HepG2 (cell line): ENCODE data around the gene FAM83C. TPM values are rescaled to one million over a fixed set of nuclear protein-coding genes. Genes with fewer than 3 reads are reported as not detected.

Experiments
- ETV6 ChIP-seq: sonication (generic); formaldehyde crosslinking; conservative IDR thresholded peaks from 2 replicates; pipeline ENCODE4 v1.4.0; 2020; ENCODE audit warnings: missing genetic modification reagents
- REPIN1 ChIP-seq: sonication (generic); formaldehyde crosslinking; IDR thresholded peaks from 2 replicates; pipeline ENCODE4 v1.8.0; 2022; ENCODE audit warnings: missing genetic modification reagents, low read depth, mild to moderate bottlenecking, borderline replicate concordance
- TMF1 ChIP-seq: sonication (generic); formaldehyde crosslinking; IDR thresholded peaks from 2 replicates; pipeline ENCODE4 v1.8.1; 2022; ENCODE audit warnings: low read depth, missing genetic modification reagents
- ZMYM3 ChIP-seq: sonication (generic); formaldehyde crosslinking; IDR thresholded peaks from 2 replicates; pipeline ENCODE4 v1.5.1; 2020; ENCODE audit warnings: mild to moderate bottlenecking, missing genetic modification reagents
- ZNF235 ChIP-seq: sonication (generic); formaldehyde crosslinking; IDR thresholded peaks from 2 replicates; pipeline ENCODE4 v1.8.1; 2023; ENCODE audit warnings: mild to moderate bottlenecking, missing genetic modification reagents, borderline replicate concordance
- polyA plus RNA-seq, 8 experiments: library from polyadenylated mRNA; depleted of rRNA in 3 of 8; stranded (reverse) in 7 of 8; unstranded in 1 of 8; fragments of >200 nt; fragmentation: Illumina TruSeq in 4 of 8; extraction: Trizol in 4 of 8; gene quantifications; 2 replicates each; pipeline versions ENCODE4 v1.2.1 to v1.2.3, GENCODE V29; 2011 to 2016; ENCODE audit warnings: low read depth in 4 of 8, missing spikeins in 1 of 8, mixed read lengths in 1 of 8; ENCODE audit not compliant: insufficient read depth in 1 of 8
- total RNA-seq, 5 experiments: library from RNA; depleted of rRNA; stranded (reverse); fragments of >200 nt; fragmentation: Illumina TruSeq; extraction: Trizol; gene quantifications; 2 replicates each; pipeline ENCODE4 v1.2.3, GENCODE V29; 2016; ENCODE audit warnings: low read depth in 1 of 5
- TF ChIP-seq, protein P1 (sequence below): sonication (generic); formaldehyde crosslinking; conservative IDR thresholded peaks from 2 replicates; pipeline ENCODE4 v1.4.0; 2020; ENCODE audit warnings: mild to moderate bottlenecking, missing genetic modification reagents, moderate library complexity
- TF ChIP-seq, protein P2 (sequence below): sonication (generic); formaldehyde crosslinking; IDR thresholded peaks from 2 replicates; pipeline ENCODE4 v1.4.0; 2020; ENCODE audit warnings: missing genetic modification reagents
- TF ChIP-seq, protein P3 (sequence below): sonication (generic); formaldehyde crosslinking; IDR thresholded peaks from 2 replicates; pipeline ENCODE4 v1.8.0; 2022; ENCODE audit warnings: missing genetic modification reagents, mild to moderate bottlenecking, borderline replicate concordance
- TF ChIP-seq, protein P4 (sequence below), 2 experiments: sonication (generic) in 1 of 2; formaldehyde crosslinking in 1 of 2; IDR thresholded peaks; 2 replicates each; pipeline versions ENCODE4 v1.6.1 to v1.9.0; 2014 to 2022; ENCODE audit warnings: antibody characterized with exemption in 1 of 2, borderline replicate concordance in 1 of 2, inconsistent platforms in 1 of 2, low read depth in 1 of 2, missing genetic modification reagents in 1 of 2

The FAM83C gene
- total and polyA plus RNA-seq, 2 of the 13 experiments (the other 11 are each of a cell fraction or from before 2014, with no cell fraction given), result 0.04 TPM; not detected in 1

DNA sequence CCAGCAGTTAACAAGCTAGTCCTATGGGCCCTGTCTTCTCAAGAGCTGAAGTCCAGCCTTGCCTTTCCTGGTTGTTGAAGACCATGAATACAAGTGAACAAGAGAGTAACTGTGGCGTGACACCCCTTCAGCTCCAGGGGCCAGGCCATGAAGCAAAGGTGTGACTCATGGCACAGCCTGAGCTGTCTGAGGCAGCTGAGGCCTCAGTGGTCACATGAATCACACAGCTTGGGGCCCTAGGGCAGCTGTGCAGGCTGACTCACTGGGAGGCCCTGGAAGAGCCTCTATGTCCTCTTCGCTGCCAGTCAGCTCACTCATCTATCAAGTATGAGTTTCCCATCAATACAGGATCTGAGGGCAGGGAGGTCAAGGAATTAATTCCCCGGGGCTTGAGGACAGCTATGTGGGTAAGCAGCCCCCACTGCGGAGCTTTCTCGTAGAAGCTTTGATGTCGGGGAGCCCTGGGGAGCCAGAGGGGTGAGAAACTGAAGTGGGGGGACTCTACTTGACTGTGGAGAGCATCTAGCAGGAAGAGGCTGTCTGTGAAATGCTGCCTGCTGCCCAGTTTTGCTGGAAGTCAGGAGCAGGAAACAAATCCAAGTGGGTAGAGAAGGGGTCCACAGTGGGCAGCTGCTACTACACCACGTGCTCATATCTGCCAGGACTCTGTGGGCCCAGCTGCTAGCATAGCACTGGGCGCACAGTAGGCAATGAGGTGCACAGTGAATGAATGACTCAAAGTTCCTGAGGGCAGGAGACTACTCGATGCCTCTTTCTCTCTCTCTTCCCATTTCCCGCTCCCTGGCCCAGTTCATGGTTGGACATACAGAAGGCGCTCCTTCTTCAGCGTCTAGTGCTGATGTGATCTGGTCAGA, 13.7 kb upstream of the FAM83C start (continued):
- TF ChIP-seq, protein P1, sequence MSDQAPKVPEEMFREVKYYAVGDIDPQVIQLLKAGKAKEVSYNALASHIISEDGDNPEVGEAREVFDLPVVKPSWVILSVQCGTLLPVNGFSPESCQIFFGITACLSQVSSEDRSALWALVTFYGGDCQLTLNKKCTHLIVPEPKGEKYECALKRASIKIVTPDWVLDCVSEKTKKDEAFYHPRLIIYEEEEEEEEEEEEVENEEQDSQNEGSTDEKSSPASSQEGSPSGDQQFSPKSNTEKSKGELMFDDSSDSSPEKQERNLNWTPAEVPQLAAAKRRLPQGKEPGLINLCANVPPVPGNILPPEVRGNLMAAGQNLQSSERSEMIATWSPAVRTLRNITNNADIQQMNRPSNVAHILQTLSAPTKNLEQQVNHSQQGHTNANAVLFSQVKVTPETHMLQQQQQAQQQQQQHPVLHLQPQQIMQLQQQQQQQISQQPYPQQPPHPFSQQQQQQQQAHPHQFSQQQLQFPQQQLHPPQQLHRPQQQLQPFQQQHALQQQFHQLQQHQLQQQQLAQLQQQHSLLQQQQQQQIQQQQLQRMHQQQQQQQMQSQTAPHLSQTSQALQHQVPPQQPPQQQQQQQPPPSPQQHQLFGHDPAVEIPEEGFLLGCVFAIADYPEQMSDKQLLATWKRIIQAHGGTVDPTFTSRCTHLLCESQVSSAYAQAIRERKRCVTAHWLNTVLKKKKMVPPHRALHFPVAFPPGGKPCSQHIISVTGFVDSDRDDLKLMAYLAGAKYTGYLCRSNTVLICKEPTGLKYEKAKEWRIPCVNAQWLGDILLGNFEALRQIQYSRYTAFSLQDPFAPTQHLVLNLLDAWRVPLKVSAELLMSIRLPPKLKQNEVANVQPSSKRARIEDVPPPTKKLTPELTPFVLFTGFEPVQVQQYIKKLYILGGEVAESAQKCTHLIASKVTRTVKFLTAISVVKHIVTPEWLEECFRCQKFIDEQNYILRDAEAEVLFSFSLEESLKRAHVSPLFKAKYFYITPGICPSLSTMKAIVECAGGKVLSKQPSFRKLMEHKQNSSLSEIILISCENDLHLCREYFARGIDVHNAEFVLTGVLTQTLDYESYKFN (CRISPR knock-in tag), result peak; percentile 72
- TF ChIP-seq, protein P2, sequence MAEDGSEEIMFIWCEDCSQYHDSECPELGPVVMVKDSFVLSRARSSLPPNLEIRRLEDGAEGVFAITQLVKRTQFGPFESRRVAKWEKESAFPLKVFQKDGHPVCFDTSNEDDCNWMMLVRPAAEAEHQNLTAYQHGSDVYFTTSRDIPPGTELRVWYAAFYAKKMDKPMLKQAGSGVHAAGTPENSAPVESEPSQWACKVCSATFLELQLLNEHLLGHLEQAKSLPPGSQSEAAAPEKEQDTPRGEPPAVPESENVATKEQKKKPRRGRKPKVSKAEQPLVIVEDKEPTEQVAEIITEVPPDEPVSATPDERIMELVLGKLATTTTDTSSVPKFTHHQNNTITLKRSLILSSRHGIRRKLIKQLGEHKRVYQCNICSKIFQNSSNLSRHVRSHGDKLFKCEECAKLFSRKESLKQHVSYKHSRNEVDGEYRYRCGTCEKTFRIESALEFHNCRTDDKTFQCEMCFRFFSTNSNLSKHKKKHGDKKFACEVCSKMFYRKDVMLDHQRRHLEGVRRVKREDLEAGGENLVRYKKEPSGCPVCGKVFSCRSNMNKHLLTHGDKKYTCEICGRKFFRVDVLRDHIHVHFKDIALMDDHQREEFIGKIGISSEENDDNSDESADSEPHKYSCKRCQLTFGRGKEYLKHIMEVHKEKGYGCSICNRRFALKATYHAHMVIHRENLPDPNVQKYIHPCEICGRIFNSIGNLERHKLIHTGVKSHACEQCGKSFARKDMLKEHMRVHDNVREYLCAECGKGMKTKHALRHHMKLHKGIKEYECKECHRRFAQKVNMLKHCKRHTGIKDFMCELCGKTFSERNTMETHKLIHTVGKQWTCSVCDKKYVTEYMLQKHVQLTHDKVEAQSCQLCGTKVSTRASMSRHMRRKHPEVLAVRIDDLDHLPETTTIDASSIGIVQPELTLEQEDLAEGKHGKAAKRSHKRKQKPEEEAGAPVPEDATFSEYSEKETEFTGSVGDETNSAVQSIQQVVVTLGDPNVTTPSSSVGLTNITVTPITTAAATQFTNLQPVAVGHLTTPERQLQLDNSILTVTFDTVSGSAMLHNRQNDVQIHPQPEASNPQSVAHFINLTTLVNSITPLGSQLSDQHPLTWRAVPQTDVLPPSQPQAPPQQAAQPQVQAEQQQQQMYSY (CRISPR knock-in tag), result no peak
- TF ChIP-seq ZMYM3 (CRISPR knock-in tag) (no peak), ETV6 (CRISPR knock-in tag) (0 out of 2 replicates have a peak, but pooled peaks have one; percentile 16), REPIN1 (CRISPR knock-in tag) (no peak), ZNF235 (CRISPR knock-in tag) (no peak), TMF1 (no peak)
- TF ChIP-seq, protein P3, sequence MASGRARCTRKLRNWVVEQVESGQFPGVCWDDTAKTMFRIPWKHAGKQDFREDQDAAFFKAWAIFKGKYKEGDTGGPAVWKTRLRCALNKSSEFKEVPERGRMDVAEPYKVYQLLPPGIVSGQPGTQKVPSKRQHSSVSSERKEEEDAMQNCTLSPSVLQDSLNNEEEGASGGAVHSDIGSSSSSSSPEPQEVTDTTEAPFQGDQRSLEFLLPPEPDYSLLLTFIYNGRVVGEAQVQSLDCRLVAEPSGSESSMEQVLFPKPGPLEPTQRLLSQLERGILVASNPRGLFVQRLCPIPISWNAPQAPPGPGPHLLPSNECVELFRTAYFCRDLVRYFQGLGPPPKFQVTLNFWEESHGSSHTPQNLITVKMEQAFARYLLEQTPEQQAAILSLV (CRISPR knock-in tag), result no peak
- TF ChIP-seq, protein P4, sequence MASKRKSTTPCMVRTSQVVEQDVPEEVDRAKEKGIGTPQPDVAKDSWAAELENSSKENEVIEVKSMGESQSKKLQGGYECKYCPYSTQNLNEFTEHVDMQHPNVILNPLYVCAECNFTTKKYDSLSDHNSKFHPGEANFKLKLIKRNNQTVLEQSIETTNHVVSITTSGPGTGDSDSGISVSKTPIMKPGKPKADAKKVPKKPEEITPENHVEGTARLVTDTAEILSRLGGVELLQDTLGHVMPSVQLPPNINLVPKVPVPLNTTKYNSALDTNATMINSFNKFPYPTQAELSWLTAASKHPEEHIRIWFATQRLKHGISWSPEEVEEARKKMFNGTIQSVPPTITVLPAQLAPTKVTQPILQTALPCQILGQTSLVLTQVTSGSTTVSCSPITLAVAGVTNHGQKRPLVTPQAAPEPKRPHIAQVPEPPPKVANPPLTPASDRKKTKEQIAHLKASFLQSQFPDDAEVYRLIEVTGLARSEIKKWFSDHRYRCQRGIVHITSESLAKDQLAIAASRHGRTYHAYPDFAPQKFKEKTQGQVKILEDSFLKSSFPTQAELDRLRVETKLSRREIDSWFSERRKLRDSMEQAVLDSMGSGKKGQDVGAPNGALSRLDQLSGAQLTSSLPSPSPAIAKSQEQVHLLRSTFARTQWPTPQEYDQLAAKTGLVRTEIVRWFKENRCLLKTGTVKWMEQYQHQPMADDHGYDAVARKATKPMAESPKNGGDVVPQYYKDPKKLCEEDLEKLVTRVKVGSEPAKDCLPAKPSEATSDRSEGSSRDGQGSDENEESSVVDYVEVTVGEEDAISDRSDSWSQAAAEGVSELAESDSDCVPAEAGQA (IDR thresholded peaks at IDR 0.05; ENCODE audit: low read depth), result peak; percentile 66; the same call in 1 of the 2 replicates
- TF ChIP-seq, protein P4 (CRISPR knock-in tag; IDR thresholded peaks at IDR 0.05; ENCODE audit: borderline replicate concordance), result no peak
